GM11168 (cell line): ENCODE results near the gene KRT34.
"Not testable (repeated sequence)": the region's sequence is repeated elsewhere in the genome, so short reads cannot be mapped to it uniquely, and the experiment has no call there.

ENCODE experiments used
- in situ Hi-C: fragments of 300-500 bp; cut with MboI; formaldehyde crosslinking; loops from one replicate; pipeline ENCODE4 v1.12.0; 2022; ENCODE audit warnings: low sequenced_read_pairs; ENCODE audit not compliant: unreplicated experiment

Gene KRT34

DNA sequence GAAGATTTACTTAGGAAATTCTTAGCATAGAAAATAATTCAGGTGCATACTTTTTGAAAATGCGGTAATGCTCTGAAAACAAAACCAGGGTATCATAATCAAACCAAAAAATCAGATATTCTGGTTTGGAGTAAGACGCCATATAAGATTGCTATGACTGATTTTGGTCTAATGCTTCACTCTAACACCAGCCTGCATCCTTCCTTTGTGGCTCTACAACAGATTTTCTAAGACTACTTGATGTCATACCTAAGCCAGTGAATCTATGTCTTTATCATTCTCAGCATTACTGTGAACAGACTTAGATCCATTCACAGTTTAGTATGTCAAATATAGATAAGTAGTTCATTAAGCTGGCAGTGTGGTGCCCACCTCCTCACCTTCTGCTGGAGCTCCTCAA is 13.1 kb downstream of the KRT34 start:
- in situ Hi-C loops = no loop called here

DNA sequence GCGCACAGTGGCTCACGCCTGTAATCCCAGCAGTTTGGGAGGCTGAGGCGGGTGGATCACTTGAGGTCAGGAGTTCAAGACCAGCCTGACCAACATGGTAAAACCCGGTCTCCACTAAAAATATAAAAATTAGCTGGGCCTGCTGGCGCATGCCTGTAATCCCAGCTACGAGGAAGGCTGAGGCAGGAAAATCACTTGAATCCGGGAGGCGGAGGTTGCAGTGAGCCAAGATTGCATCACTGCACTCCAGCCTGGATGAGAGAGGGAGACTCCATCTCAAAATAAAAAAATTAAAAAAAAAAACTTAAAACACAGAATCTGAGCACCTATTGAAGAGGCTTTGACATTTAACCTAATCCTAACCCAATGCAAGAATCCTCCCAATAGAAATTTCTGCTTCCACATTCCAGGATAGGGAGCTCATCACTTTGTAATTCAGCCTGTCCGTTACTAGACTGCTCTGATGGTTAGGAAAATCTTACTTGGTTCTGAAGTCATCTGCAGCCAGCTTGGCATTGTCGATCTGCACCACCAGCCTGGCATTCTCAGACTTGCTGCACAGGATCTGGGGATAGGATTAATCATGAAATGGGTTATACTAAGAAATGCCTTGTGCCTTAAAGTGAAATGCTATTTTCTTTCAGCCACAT is 14.6 kb downstream of the KRT34 start:
- in situ Hi-C loops = no loop called here

DNA sequence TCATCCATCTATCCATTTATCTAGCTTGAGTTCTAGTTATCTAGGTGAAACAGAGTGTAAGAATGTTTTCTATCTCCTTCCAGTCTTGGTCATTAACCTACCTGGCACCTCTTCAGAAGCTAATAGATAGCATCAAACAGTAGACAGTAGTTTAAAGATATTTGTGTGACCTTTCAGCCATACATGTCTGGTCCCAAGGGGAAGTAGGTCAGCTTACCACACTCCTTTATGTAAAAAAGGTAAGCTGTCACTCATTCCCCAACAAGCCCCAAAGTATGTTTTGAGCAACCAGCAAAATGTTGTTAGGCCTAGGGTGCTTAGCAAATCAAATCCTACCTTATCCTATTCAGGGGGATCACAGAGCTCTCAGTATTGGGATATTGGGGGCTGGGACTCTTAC is 16.0 kb downstream of the KRT34 start:
- in situ Hi-C loops = no loop called here

DNA sequence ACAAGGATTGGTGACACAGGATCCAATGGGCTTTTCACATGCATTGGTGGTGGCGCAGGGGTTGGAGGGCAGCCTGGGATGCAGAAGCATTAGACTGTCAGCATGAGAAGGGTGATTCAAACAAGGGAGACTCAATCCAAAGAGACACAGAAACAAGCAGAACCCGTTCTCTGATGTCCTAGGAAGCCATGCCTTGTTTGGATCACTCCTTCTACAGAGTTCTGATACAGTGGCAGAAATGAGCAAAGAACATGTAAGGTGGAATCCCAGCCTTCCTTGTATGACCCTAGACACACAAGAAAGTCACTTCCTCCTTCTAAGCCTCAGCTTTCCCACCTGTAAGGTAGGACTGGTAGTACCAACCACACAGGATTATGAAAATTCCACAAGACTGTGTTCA is 18.2 kb downstream of the KRT34 start:
- in situ Hi-C loops = no loop called here

DNA sequence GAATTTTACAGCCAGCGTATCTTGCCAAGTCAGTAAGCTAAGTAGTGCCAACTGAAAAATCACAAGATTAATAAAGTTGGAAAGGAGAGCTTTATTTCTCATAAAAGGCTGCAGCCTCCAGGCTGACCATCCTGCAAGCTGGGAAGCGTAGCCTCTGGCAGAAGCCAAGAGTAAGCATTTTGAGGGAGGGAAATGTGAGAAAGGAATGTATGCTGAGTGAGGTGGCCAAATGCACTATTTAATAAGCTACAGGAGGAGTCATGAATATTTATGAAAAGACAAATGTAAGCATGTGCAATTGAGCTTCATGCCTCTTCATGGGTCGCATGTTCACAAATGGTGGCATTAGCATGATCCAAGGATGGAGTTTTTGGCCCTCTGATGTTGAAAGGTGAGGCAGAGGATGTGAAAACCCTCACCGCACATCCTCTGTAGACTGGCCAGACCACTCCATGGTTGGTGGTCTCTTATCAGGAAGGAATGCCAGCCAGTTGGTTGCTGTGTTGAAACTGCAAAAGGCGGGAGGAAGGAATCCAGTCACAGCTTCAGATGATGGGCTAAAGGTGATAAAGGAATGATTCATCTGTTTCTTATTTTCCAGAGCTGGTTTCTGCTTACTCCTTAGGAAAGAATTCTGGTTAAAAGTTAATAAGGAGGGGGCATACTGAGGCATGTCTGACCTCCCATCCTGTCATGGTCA is 21.7 kb downstream of the KRT34 start:
- in situ Hi-C loops = no loop called here

DNA sequence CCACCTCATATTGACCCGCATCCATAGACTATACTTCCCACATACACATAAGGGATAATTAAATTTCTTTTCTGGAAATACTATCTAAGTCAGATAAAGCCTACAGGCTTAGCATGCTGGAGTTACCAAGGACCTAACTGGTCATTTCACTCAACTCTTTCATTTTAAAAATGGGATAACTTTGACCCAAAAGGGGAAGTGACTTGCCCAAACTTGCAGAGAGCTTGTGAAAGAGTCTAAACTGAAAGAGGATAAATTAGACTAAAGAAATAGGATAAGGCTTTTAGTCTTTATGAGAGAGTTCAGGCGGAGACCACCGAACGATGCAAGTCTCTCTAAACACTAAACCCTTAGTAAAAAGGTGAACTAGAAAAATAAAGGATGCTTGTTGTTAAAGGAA is 27.6 kb downstream of the KRT34 start:
- in situ Hi-C loops = no loop called here

DNA sequence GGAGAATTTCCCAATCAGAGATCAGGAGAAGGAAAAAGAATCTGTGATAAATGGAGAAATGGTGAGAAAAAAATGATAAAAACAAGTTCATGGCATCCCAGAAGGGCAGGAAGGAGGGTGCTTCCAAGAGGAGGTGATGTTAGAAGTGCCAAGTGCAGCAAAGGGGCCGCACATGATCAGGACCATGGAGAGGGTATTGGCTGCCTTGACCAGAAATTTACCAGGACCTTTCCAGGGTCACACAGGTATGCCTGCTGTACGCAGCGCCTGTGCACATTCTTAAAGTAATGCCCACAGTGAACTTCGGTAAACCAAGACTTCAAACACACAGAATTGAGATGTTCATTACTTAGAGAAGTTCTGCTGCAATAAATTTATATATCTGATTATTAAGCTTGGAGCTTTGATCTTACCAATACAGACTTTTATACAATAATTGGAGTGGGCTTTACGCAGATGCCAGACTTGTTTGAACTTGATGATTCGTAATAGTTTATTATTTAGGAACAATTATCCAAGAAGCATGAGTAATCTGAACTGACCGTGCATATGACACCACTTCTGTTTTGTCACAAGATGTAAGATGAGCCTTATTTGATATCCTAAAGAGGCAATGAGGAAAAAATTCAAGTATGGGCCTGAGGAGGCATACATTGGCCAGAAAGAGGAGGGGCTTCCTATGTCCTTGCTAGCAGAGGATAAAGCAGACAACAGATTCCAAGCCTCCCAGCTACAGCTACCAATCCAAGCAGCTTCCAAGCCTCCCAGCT is 29.3 kb downstream of the KRT34 start:
- in situ Hi-C loops = no loop called here

DNA sequence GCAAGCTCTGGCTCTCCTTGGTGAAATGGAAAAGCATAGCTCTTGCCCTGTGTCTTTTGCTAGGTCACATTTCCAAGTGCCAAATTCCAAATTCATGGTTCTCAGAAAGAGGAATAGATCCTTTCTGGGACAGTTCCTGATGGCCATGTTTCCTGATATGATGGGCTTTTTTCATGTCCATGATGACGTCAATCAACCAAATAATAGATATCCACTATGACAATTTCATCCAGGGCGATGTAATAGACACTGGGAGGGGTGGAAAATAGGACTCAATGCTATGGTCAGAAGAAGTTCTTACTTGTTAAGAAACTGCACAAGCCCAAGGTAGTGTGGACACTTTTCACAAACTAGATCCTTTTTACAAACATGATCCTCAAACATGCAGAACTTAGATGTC is 30.9 kb downstream of the KRT34 start:
- in situ Hi-C loops = no loop called here

DNA sequence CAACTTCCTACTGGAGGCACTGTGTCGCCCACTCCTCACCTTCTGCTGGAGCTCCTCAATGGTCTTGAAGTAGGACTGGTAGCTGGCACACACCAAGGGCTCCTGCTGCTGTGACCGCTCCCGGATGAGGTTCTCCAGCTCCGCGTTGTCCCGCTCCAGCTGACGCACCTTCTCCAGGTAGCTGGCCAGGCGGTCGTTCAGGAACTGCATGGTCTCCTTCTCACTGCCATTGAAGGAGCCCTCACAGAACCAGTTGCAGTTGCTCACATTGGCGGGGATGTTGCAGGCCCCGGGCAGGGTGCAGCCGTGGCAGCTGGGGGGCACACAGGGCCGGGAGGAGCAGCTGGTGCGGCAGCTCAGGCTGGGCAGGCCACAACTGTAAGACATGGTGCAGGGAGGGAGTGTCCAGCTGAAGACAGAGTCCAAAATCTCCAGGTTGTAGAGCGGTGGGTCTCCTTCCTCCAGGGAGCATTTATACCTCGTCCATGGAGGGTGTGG is 31.7 kb downstream of the KRT34 start, which contains the start of gene KRT33A:
TSS of gene KRT33A (minus strand) at position 448 of the 498 bp plus-strand sequence. CDS start at position 387, 61 bp downstream.
- in situ Hi-C loops = not testable (repeated sequence)

DNA sequence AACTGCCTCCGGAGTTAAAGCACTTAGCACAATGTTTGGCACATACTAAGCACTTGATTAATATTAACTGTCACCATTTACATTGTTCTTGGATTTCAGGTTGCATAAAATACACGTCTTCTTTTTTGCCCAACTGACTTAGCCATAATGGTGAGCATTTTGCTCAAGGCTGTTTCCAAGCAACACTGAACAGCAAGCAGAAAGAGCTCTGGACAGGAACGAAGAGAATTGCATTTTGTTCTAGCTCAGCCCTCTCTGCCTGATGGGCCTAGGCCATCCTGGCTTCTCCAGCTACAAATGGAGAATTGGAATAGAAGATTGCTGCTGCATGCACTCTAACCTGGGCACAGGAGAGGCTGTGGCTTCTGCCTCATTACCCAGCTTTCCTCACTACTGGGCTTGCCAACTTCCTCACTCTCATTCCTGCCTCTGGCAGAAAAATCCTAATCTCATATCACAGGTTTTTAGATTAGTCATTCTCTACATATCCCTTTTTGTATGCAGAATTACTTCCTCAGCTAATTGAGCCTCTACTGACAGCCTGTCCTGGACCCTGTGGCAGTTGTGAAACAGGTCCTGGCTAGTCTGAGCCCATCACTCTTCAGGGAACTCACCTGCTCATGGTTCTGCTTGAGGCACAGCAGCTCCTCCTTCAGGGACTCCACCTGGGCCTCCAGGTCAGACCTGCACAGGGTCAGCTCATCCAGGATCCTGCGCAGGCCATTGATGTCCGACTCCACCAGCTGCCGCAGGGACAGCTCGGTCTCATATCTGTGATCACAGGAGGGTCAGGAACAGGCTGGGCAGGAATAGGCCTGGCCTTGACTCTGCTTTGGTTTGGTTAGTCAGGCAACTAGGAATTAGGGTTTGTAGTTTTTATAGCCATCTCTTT is 34.0 kb downstream of the KRT34 start:
- in situ Hi-C loops = no loop called here

DNA sequence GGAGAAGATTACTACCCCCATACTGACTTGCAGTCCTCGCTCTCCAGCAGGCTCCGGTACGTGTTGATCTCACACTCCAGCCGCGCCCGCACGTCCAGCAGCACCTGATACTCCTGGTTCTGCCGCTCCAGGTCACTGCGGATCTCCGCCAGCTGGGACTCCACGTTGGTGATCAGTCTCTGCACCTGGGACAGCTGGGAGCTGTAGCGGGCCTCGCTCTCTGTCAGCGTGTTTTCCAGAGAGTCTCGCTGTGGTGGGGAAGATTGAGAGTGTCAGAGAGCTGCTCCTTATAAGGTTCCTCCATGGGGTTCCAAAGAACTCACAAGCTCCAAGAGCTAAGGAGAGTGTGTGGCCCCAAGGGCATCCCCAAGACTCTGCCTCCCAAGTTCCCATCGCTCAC is 35.7 kb downstream of the KRT34 start:
- in situ Hi-C loops = not testable (repeated sequence)

DNA sequence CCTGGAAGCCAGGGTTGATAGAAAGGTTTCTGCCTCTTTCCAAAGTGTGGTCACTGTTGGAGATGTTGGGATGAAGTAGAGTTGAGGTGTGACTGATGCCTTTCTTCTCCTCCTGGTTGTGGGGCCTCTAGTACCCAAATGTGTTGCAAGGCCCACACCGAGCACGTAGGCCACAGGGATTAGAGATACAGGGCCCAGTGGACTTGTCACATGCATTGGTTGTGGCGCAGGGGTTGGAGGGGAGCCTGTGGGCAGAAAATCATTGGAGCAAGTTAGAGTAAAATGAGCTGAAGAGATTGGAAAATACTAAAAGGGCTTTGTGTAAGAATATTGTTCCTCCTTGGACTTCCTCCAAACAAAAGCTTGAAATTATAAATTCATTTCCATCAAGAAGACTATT is 36.1 kb downstream of the KRT34 start:
- in situ Hi-C loops = no loop called here

DNA sequence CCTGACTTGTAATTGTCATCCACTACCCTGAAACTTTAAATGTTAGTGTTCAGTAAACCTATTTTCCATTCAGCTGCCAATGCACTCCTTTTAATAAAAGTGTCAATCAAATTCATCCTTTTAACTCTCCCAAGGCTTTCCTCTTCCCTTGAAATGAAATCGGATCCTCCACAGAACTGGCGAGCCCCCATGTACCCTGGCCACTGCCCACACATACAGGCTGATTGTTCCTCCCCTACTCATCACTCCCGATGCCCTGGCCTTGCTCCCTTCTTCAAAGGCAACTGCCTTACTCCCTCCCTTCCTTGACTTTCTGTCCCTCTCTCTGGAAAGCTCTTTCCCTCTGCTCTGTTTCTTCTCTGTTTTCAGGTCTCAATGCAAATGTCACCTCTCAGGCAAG is 39.1 kb downstream of the KRT34 start:
- in situ Hi-C loops = no loop called here

DNA sequence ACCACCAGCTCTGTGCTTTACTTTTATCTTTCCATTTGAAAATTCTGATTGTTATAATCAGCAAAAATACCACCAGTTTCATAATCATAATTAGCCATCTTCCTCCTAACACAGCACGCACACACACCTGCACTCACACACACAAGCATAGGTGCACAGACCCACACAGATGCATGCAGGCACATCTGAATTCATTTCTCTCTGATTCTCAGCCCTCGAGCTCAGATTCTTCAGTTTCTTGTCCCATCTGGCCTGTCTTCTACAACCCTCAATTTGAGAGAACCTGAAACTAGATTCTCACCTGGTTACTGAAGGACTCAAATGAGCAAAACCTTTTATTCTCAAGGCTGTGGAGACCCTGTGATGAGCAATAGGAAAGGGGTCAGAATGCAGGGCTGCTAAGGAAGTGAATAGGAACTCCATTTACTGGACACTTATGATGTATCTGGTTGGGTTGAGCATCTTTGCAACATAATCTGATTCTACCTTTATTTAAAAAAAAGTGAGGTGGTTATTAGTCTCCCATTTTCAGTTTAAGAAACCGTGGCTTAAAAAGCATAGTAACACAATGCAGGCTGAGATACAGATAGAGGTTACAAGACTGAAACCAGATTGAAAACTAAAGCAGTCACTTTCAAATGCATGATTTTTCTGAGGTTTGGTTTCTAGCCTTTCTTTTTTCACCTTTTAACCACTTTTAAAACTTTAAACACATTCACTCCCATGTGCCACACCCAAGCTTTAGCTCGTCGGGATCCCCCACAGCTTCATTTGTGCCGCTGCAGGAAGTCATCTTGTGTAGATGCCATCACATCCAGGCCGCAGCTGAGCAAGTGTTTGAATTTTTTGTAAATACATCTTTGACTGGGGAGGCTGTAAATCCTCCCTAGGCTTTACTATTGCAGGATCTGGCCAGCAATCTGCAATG is 40.9 kb downstream of the KRT34 start:
- in situ Hi-C loops = no loop called here

DNA sequence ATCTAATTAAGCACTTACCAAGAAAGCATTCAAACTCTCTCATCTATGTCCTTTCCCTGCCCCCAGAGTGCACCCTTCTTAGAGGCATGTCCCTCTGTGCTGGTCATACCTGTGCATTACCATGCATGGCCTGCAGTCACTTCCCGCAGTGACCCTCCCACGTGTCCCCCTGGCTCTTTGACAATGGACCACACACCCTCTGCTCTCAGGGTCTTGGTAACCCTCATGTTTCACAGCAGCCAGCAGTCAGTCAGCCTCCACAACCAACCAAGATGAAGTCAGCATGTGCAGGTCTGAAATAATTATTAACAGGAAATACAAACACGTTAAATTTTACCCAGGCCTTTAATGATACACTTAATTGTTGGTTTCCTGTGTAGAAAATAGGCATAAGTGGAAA is 41.6 kb downstream of the KRT34 start:
- in situ Hi-C loops = no loop called here

DNA sequence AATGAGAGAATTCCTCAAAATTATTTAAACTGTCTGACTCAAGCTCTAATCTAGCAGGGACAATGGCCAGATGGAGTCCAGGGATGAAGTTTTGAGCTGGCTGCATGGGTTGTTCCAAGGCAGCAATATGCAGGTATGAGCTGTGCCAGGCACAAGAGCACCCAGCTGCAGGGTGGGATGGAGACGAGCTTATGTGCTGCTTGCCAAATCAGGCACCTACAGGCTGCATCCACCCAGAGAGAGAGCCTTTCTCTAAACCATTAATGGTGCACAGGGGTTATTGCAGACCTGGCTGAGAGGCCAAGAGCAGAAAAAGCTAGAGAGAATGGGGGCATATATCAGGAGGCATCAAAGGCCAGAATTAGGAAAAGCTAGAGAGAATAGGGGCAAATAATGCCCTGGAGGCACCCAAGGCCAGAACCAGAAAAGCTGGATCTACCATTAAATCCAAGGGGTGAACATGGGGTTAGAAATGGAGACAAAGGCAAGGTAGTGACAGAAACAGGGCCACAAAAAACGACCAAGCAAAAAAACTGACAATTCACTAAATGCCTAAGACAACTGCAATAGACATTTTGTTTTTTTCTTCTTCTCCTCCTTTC is 42.4 kb downstream of the KRT34 start:
- in situ Hi-C loops = no loop called here

DNA sequence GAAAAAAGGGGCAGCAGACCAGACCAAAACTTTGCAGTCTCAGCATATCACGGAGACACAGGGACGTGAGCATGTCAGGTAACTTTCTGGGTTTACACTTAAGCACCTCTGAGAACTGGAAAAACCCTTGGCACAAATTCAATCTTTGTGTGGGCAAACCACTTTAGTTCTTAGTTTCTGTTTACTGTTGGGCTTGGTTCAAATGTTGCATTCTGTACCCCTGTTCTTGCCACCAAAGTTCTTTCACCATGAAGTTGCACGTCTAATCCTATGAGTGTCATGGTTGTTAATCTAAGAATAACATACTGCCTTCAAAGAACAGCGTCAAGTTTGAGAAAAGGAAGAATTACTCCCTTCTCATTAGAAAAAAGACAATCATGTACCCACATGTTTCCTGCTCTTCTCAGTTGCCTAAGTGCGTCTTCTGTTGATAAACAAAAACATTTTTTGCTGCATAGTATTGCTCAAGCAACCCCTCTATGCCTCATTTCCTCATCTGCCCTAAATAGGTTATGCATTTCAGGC is 43.1 kb downstream of the KRT34 start:
- in situ Hi-C loops = no loop called here

DNA sequence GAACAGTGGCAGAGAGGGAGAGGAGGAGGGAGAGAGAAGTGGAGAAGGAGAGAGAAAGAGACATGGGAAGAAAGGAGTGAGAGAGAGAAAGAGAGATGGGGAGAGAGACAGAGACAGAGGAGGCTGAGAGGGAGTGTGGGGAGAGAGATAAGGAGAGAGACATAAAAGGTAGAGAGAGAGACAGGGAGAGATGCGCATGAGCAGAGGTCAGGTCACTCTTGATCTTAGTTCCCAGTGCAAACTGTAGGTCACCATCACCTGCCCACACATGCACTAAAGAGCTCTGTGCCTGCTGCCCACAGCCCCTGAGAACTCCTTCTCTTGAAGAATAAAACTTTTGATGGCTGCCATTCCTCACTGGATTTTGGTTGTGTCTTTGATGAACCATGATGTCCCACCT is 46.4 kb downstream of the KRT34 start:
- in situ Hi-C loops = no loop called here
